Heart left ventricle (tissue), 13 donors: ENCODE data around the gene OXCT1.

Source experiments
- CTCF ChIP-seq, 12 donors: fragments of 200-600 bp; sonication (generic) in 4 of 12; IDR thresholded peaks; one replicate each; pipeline versions ENCODE4 v1.5.0 to v1.8.0; 2018 to 2022; ENCODE audit warnings: antibody characterized with exemption in 12 of 12, mild to moderate bottlenecking in 5 of 12
- POLR2A ChIP-seq, 2 donors: fragments of 450-650 bp; IDR thresholded peaks; one replicate each; pipeline ENCODE4 v1.6.1; 2017; ENCODE audit warnings: antibody characterized with exemption in 2 of 2, mild to moderate bottlenecking in 2 of 2, moderate library complexity in 2 of 2
- donor health status: ischemic (EF 13 %, LVEDD 7.1; RV severe dilation, severe dysfunction).
- donor health status: DM: no; HTN: yes; CAD: no.
- donor health status: DM: no; HTN: no; CAD: no.
- donor health status: ischemic (EF 25% LVEDD 6.9; RV normal size, moderate dysfunction).
- donor health status: ischemic (EF 25% LVEDD 5.7; RV mildly dilated, moderate dysfunction).
- donor health status: ischemic (EF 35%, LVEDD 5.7; RV mildly dilated, moderate dysfunction).
- donor health status: nonischemic (EF 11% LVEDD 7.7; RV severe dilation, severe dysfunction).
- donor health status: DM: yes; HTN: yes; CAD: no.
- donor health status: PGD.
- donor health status: ischemic (EF 29% LVEDD 5.4; RV normal size, mild dysfunction).
- donor health status: nonischemic (EF 23%, LVEDD 6.1; RV moderate dilation, normal function).

GRCh38 chr5:41848983-41849382 is 21.2 kb downstream of the OXCT1 start:
- TF ChIP-seq POLR2A (IDR thresholded peaks at IDR 0.05), result no peak
- no peak for TF ChIP-seq CTCF (IDR thresholded peaks at IDR 0.05)
